Neural crest cell (in vitro differentiated cells): ENCODE measurements around the gene CYP2J2. TPM values are rescaled to one million over a fixed set of nuclear protein-coding genes. Genes with fewer than 3 reads are reported as not detected.

Source experiments
- DNase-seq: peaks from one replicate; pipeline ENCODE4 v3.0.0; 2021; ENCODE audit warnings: low read depth, mixed read lengths, low spot score
- H3K27ac Mint-ChIP-seq: one replicate; pipeline ENCODE4 v1.8.0; 2021; ENCODE audit warnings: mild to moderate bottlenecking, mixed read lengths; ENCODE audit not compliant: unreplicated experiment
- H3K27me3 Mint-ChIP-seq: 2 replicates; pipeline ENCODE4 v1.8.0; 2021; ENCODE audit warnings: low read depth, mild to moderate bottlenecking, mixed read lengths
- H3K36me3 Mint-ChIP-seq: 2 replicates; pipeline ENCODE4 v1.8.0; 2021; ENCODE audit warnings: low read depth, mild to moderate bottlenecking, mixed read lengths
- H3K4me1 Mint-ChIP-seq: 2 replicates; pipeline ENCODE4 v1.8.0; 2021; ENCODE audit warnings: mixed read lengths
- H3K4me3 Mint-ChIP-seq: one replicate; pipeline ENCODE4 v1.8.0; 2021; ENCODE audit warnings: mild to moderate bottlenecking, mixed read lengths
- H3K9me3 Mint-ChIP-seq: 2 replicates; pipeline ENCODE4 v1.8.0; 2021; ENCODE audit warnings: mixed read lengths
- CTCF ChIP-seq: fragments of 200-600 bp; sonication (generic); conservative IDR thresholded peaks from 2 replicates; pipeline ENCODE4 v1.5.0; 2021; ENCODE audit warnings: antibody characterized with exemption, mild to moderate bottlenecking
- total RNA-seq: library from RNA; stranded (reverse); gene quantifications from 2 replicates; pipeline ENCODE4 v1.2.1, GENCODE V29; 2021

CYP2J2 gene
- total RNA-seq, 1 donor from 2014 or later: 1.6 TPM

GRCh38 chr1:59947047-59947938 is 20.7 kb upstream of the CYP2J2 start:
- DNase-seq: peak; percentile 30
- Mint-ChIP-seq H3K27me3 (no peaks in the 10 kb centered on the region), H3K27ac (no peak overlapping the region)

GRCh38 chr1:59945790-59946189 is 19.2 kb upstream of the CYP2J2 start:
- H3K4me1 Mint-ChIP-seq: no peaks in the 10 kb centered on the region

More at GRCh38 chr1:59947047-59947938, 20.7 kb upstream of the CYP2J2 start:
- H3K4me3 Mint-ChIP-seq: no peak overlapping the region
- H3K9me3 Mint-ChIP-seq: no peaks in the 10 kb centered on the region
- H3K4me1 Mint-ChIP-seq: no peaks in the 10 kb centered on the region
- peak; percentile 89 for TF ChIP-seq CTCF
- no peaks in the 10 kb centered on the region for H3K36me3 Mint-ChIP-seq

GRCh38 chr1:59939393-59939792 is 12.8 kb upstream of the CYP2J2 start:
- DNase-seq: no peak
- H3K27ac Mint-ChIP-seq: no peak overlapping the region
- no peaks in the 10 kb centered on the region for H3K4me1 Mint-ChIP-seq

More at GRCh38 chr1:59945790-59946189, 19.2 kb upstream of the CYP2J2 start:
- no peak for DNase-seq
- Mint-ChIP-seq H3K36me3 (no peaks in the 10 kb centered on the region), H3K27me3 (no peaks in the 10 kb centered on the region), H3K4me3 (no peak overlapping the region), H3K27ac (no peak overlapping the region), H3K9me3 (no peaks in the 10 kb centered on the region)
- no peak for TF ChIP-seq CTCF

GRCh38 chr1:59937636-59938210 is 11.2 kb upstream of the CYP2J2 start:
- Mint-ChIP-seq H3K9me3 (no peaks in the 10 kb centered on the region), H3K27me3 (peaks cover 5% of the 10 kb centered on the region)
- no peak for DNase-seq

More at GRCh38 chr1:59939393-59939792, 12.8 kb upstream of the CYP2J2 start:
- no peak for TF ChIP-seq CTCF
- Mint-ChIP-seq H3K36me3 (no peaks in the 10 kb centered on the region), H3K9me3 (no peaks in the 10 kb centered on the region), H3K27me3 (no peaks in the 10 kb centered on the region), H3K4me3 (no peak overlapping the region)

GRCh38 chr1:59936358-59936821 is 9.8 kb upstream of the CYP2J2 start:
- no peaks in the 10 kb centered on the region for H3K4me1 Mint-ChIP-seq
- H3K27me3 Mint-ChIP-seq: peaks cover 5% of the 10 kb centered on the region
- no peak for DNase-seq
- no peaks in the 10 kb centered on the region for H3K36me3 Mint-ChIP-seq
- H3K4me3 Mint-ChIP-seq: no peak overlapping the region
- no peaks in the 10 kb centered on the region for H3K9me3 Mint-ChIP-seq
- H3K27ac Mint-ChIP-seq: peak overlapping the region; percentile 27
- no peak for TF ChIP-seq CTCF

More at GRCh38 chr1:59937636-59938210, 11.2 kb upstream of the CYP2J2 start:
- Mint-ChIP-seq H3K4me3 (no peak overlapping the region), H3K36me3 (no peaks in the 10 kb centered on the region), H3K27ac (no peak overlapping the region), H3K4me1 (no peaks in the 10 kb centered on the region)
- TF ChIP-seq CTCF: no peak
